Liver (tissue), 9 donors: ENCODE data around the gene COX20. TPM values are rescaled to one million over a fixed set of nuclear protein-coding genes. Genes with fewer than 3 reads are reported as not detected.

Experiments used
- DNase-seq: peaks from one replicate; pipeline ENCODE4 v3.0.0-alpha.2; 2017; ENCODE audit warnings: low spot score
- H3K27ac ChIP-seq, 2 donors: one replicate each; pipeline ENCODE4 v1.7.0; 2013; ENCODE audit warnings: inconsistent platforms in 2 of 2, low read length in 2 of 2, control low read depth in 1 of 2, low read depth in 1 of 2, mild to moderate bottlenecking in 1 of 2
- H3K27me3 ChIP-seq, 4 donors: one replicate each; pipeline versions ENCODE4 v1.6.1 to v1.7.0; 2013; ENCODE audit warnings: low read length in 3 of 4, inconsistent platforms in 1 of 4, mild to moderate bottlenecking in 1 of 4, moderate library complexity in 1 of 4; ENCODE audit not compliant: control insufficient read depth in 4 of 4, insufficient read depth in 4 of 4
- H3K36me3 ChIP-seq, 4 donors: one replicate each; pipeline versions ENCODE4 v1.6.1 to v1.7.0; 2013; ENCODE audit warnings: low read length in 3 of 4, mild to moderate bottlenecking in 3 of 4, low read depth in 1 of 4, moderate library complexity in 1 of 4; ENCODE audit not compliant: control insufficient read depth in 4 of 4, insufficient read depth in 3 of 4
- H3K4me1 ChIP-seq, 4 donors: one replicate each; pipeline versions ENCODE4 v1.6.1 to v1.7.0; 2013; ENCODE audit warnings: low read length in 3 of 4, mild to moderate bottlenecking in 3 of 4, moderate library complexity in 1 of 4; ENCODE audit not compliant: control insufficient read depth in 4 of 4, insufficient read depth in 4 of 4
- H3K4me3 ChIP-seq, 3 donors: one replicate each; pipeline versions ENCODE4 v1.6.1 to v1.7.0; 2013; ENCODE audit warnings: low read length in 3 of 3, control low read depth in 1 of 3, low read depth in 1 of 3, mild to moderate bottlenecking in 1 of 3
- H3K9ac ChIP-seq, 2 donors: one replicate each; pipeline ENCODE4 v1.7.0; 2013; ENCODE audit warnings: low read length in 2 of 2, mild to moderate bottlenecking in 2 of 2, moderate library complexity in 2 of 2, control low read depth in 1 of 2, low read depth in 1 of 2
- H3K9me3 ChIP-seq, 4 donors: one replicate each; pipeline versions ENCODE4 v1.6.1 to v1.7.0; 2013; ENCODE audit warnings: low read length in 3 of 4; ENCODE audit not compliant: control insufficient read depth in 4 of 4
- ATF3 ChIP-seq: IDR thresholded peaks from 2 replicates; pipeline ENCODE4 v1.6.1; 2016; ENCODE audit warnings: antibody characterized with exemption
- CTCF ChIP-seq: fragments of 150-350 bp; IDR thresholded peaks from 2 replicates; pipeline ENCODE4 v1.5.1; 2017; ENCODE audit warnings: improper control_type of control experiment, low read depth, low read length; ENCODE audit not compliant: missing input control
- EGR1 ChIP-seq, 2 donors: IDR thresholded peaks; 2 replicates each; pipeline ENCODE4 v1.6.1; 2016 to 2018; ENCODE audit warnings: antibody characterized with exemption in 2 of 2, low read depth in 2 of 2
- FOXA1 ChIP-seq: IDR thresholded peaks from 2 replicates; pipeline ENCODE4 v1.6.1; 2016; ENCODE audit warnings: antibody characterized with exemption
- FOXA2 ChIP-seq: IDR thresholded peaks from 2 replicates; pipeline ENCODE4 v1.6.1; 2016; ENCODE audit warnings: antibody characterized with exemption
- GABPA ChIP-seq, 2 donors: IDR thresholded peaks in 1 of 2; conservative IDR thresholded peaks in 1 of 2; 2 replicates each; pipeline ENCODE4 v1.6.1; 2016; ENCODE audit warnings: antibody characterized with exemption in 2 of 2, mild to moderate bottlenecking in 1 of 2, moderate library complexity in 1 of 2
- HNF4A ChIP-seq, 2 donors: conservative IDR thresholded peaks; 2 replicates each; pipeline ENCODE4 v1.6.1; 2016; ENCODE audit warnings: antibody characterized with exemption in 2 of 2, mild to moderate bottlenecking in 2 of 2
- HNF4G ChIP-seq: IDR thresholded peaks from 2 replicates; pipeline ENCODE4 v1.6.1; 2016; ENCODE audit warnings: antibody characterized with exemption
- JUND ChIP-seq, 2 donors: IDR thresholded peaks; 2 replicates each; pipeline ENCODE4 v1.6.1; 2016; ENCODE audit warnings: antibody characterized with exemption in 2 of 2
- NR2F2 ChIP-seq: IDR thresholded peaks from 2 replicates; pipeline ENCODE4 v1.6.1; 2016; ENCODE audit warnings: antibody characterized with exemption
- RAD21 ChIP-seq, 2 donors: IDR thresholded peaks; 2 replicates each; pipeline ENCODE4 v1.6.1; 2016; ENCODE audit warnings: antibody characterized with exemption in 2 of 2, mild to moderate bottlenecking in 2 of 2
- REST ChIP-seq: IDR thresholded peaks from 2 replicates; pipeline ENCODE4 v1.6.1; 2016; ENCODE audit warnings: antibody characterized with exemption, mild to moderate bottlenecking
- RXRA ChIP-seq, 2 donors: IDR thresholded peaks; 2 replicates each; pipeline ENCODE4 v1.6.1; 2017 to 2018; ENCODE audit warnings: antibody characterized with exemption in 2 of 2, mild to moderate bottlenecking in 1 of 2
- SP1 ChIP-seq: IDR thresholded peaks from 2 replicates; pipeline ENCODE4 v1.6.1; 2018; ENCODE audit warnings: antibody characterized with exemption, mild to moderate bottlenecking
- YY1 ChIP-seq: IDR thresholded peaks from 2 replicates; pipeline ENCODE4 v1.6.1; 2016; ENCODE audit warnings: antibody characterized with exemption, mild to moderate bottlenecking
- ZBTB33 ChIP-seq: IDR thresholded peaks from 2 replicates; pipeline ENCODE4 v1.6.1; 2016; ENCODE audit warnings: antibody characterized with exemption
- WGBS: extraction: QIAGEN DNeasy Blood & Tissue Kit; methylation state at CpG from one replicate; pipeline ENCODE4 v1.1.7; 2013; 5-methylcytosine and 5-hydroxymethylcytosine counted together
- polyA plus RNA-seq, 2 donors: library from polyadenylated mRNA; stranded (reverse) in 1 of 2; unstranded in 1 of 2; fragments of 200-250 nt in 1 of 2; fragments of >200 nt in 1 of 2; fragmentation: Nextera tagmentation in 1 of 2; extraction: Ambion mirVana in 1 of 2; gene quantifications; one replicate each; pipeline versions ENCODE4 v1.2.1 to v1.2.3, GENCODE V29; 2013 to 2015
- total RNA-seq, 2 donors: library from RNA; depleted of rRNA; stranded (reverse); fragments of >200 nt; gene quantifications; one replicate each; pipeline ENCODE4 v1.2.3, GENCODE V29; 2014
- TF ChIP-seq, protein P1 (sequence below): IDR thresholded peaks from 2 replicates; pipeline ENCODE4 v1.6.1; 2016; ENCODE audit warnings: antibody characterized with exemption
- donor health status: healthy.
- donor health status: healthy.
- donor health status: healthy.
- donor health status: healthy.
- donor health status: healthy.

Gene COX20
- total and polyA plus RNA-seq, 4 donors: 16.7 to 45.7 (median 19.0) TPM

- Histone ChIP-seq H3K27me3 (no peaks in the 10 kb centered on the region), H3K36me3 (no peaks in the 10 kb centered on the region), H3K4me3 (no peak overlapping the region), H3K4me1 (peaks cover 0 to 7% (median 3%) of the 10 kb centered on the region in 4 donors), H3K9me3 (no peaks in the 10 kb centered on the region), H3K9ac (no peak overlapping the region), H3K27ac (no peak overlapping the region)
- 94% methylated on average over 4 of the region's 4 CpGs for WGBS
- TF ChIP-seq JUND (IDR thresholded peaks at IDR 0.05) (no peak), YY1 (no peak), REST (no peak), EGR1 (IDR thresholded peaks at IDR 0.05; ENCODE audit: low read depth in 2 of 2) (no peak), FOXA1 (no peak), RXRA (IDR thresholded peaks at IDR 0.05) (no peak), HNF4G (no peak), RAD21 (IDR thresholded peaks at IDR 0.05) (no peak), ZBTB33 (no peak)
- TF ChIP-seq, protein P1, sequence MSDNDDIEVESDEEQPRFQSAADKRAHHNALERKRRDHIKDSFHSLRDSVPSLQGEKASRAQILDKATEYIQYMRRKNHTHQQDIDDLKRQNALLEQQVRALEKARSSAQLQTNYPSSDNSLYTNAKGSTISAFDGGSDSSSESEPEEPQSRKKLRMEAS: no peak
- no peak for DNase-seq
Measured at GRCh38 chr1:244869950-244870349, 34.5 kb downstream of the COX20 start.

- no peak overlapping the region for H3K27ac ChIP-seq
- H3K27me3 ChIP-seq: no peaks in the 10 kb centered on the region
- no peak for DNase-seq
- H3K9ac ChIP-seq: no peak overlapping the region
- no peak for TF ChIP-seq RAD21 (IDR thresholded peaks at IDR 0.05)
- TF ChIP-seq YY1: no peak
- no peak for TF ChIP-seq GABPA (IDR thresholded peaks at IDR 0.05 in 1 of 2, conservative IDR thresholded peaks at IDR 0.05 in 1 of 2)
- no peak for TF ChIP-seq JUND (IDR thresholded peaks at IDR 0.05)
- no peak for TF ChIP-seq EGR1 (IDR thresholded peaks at IDR 0.05; ENCODE audit: low read depth in 2 of 2)
- TF ChIP-seq, protein P1: no peak
- TF ChIP-seq RXRA (IDR thresholded peaks at IDR 0.05): no peak
- TF ChIP-seq ATF3: no peak
- no peak for TF ChIP-seq NR2F2
- no peak for TF ChIP-seq SP1
- no peak for TF ChIP-seq HNF4A (conservative IDR thresholded peaks at IDR 0.05)
- TF ChIP-seq REST: no peak
- no peak for TF ChIP-seq CTCF
- TF ChIP-seq FOXA2: no peak
- H3K4me3 ChIP-seq: no peak overlapping the region
- 88% methylated on average over 7 of the region's 7 CpGs for WGBS
- H3K4me1 ChIP-seq: no peaks in the 10 kb centered on the region
- H3K9me3 ChIP-seq: no peaks in the 10 kb centered on the region
- no peaks in the 10 kb centered on the region for H3K36me3 ChIP-seq
Measured at GRCh38 chr1:244874974-244875579, 39.6 kb downstream of the COX20 start.
